Endothelial cell of hepatic sinusoid (primary cell): ENCODE data around the gene PTPRG.
"Not testable (repeated sequence)": the region's sequence is repeated elsewhere in the genome, so short reads cannot be mapped to it uniquely, and the experiment has no call there.

ENCODE experiments used
- in situ Hi-C: cut with HindIII; loops from 2 replicates; pipeline ENCODE4 v1.10.0; 2017; ENCODE audit warnings: low sequenced_read_pairs

PTPRG gene

DNA sequence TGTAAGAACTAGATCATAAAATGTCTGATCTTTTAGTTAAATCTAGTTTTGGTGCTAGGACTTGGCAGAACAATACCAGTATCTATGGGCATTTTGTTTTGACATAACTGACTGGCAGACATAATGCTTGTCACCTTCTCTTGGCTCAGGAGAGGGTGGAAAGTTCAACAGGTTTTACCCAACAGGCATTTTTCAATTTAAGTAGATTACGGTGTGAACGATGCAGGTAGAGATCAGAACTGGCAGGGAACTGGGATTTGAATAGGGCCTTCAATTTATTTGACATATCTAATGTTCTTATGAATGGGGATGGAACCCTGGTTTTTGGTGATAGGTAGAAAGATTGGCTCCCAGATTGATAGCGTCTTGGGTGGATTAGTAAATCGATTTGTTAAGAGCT lies 460.9 kb downstream of the PTPRG start:
- in situ Hi-C loops, result no loop called here

DNA sequence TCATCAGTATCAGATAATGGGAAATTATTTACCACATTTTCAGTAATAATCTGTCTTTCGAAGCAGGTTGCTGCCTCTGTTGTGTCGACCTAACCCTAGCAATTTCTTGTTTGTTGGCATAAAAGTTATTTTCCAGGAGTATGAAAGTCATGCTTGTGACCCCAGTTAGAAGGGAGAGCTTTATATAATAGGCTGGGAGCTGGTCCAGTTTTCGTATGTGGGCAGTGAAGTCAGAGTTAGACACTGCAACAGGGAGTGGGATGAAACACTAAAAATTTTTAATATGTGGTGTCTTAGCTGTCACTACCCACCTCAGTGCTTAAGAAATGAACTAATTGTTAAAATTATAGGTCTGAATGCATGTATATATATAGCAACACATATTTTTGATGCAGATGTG lies 463.5 kb downstream of the PTPRG start:
- in situ Hi-C loops, result no loop called here

GRCh38 chr3:62025913-62026312 lies 464.5 kb downstream of the PTPRG start:
- in situ Hi-C loops, result no loop called here

- in situ Hi-C loops, result no loop called here
These were observed 465.9 kb downstream of the PTPRG start for GRCh38 chr3:62027241-62027640.

GRCh38 chr3:62027796-62028195 lies 466.4 kb downstream of the PTPRG start:
- in situ Hi-C loops, result no loop called here

GRCh38 chr3:62028236-62028635 lies 466.9 kb downstream of the PTPRG start:
- in situ Hi-C loops, result no loop called here

- in situ Hi-C loops, result no loop called here
These were observed 471.4 kb downstream of the PTPRG start for GRCh38 chr3:62032738-62033137.

DNA sequence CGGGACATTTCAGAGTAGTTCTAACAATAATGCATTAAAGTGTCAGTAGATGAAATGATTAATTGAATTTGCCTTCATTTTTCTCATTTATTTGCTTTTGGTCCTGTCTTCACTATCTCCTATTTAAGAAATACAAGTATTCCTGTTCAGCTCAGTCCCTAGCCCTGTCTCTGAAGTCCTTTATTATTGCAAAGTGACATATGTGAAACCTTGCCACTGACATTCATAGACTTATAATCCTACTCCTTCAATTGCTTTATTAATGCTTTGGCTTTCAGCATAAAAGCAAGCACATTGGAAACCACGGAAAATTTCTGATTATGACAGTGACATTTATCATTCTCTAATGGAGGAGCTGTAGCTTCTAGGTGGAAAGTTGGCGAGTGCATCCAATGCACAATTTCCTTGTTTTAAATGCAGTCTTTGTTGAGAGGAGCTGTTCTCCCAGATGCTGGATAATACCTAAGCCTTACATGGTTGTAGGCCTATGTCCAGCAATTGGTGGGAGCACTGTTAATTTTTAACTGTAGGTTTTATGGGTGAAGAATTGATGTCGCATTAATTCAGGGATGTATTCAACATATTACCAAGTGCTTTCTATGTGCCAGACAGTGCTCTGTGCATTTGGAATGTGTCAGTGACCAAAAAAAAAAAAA lies 474.2 kb downstream of the PTPRG start:
- in situ Hi-C loops, result no loop called here

DNA sequence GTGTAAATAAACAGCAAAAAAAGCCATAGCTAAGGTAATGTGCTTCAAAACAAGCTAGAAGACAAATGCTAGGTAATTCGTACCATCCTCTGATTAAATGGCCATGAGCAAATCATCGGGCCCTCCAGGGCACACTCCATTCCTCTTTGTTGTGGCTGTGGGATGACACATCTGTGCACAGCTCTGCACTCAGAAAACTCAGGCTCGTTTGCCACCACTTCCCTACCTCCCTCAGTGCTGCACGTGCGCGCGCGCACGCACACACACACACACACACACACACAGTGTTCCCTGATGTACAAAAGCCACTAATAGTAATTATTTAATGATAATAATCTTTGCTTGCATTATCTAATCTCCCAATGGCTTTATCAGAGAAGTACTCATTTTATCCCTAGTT lies 475.4 kb downstream of the PTPRG start:
- in situ Hi-C loops, result no loop called here

DNA sequence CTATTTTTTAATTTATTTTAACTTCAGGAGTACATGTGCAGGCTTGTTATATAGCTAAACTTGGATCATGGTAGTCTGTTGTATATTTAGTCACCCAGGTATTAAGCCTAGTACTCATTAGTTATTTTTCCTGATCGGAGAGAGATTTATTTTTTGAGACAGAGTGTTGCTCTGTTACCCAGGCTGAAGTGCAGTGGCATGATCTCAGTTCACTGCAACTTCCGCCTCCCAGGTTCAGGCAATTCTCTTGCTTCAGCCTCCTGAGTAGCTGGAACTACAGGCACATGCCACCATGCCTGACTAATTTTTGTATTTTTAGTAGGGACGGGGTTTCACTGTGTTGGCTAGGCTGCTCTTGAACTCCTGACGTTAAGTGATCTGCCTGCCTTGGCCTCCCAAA lies 477.4 kb downstream of the PTPRG start:
- in situ Hi-C loops, result not testable (repeated sequence)

- in situ Hi-C loops, result no loop called here
These were observed 478.2 kb downstream of the PTPRG start for GRCh38 chr3:62039586-62039985.

DNA sequence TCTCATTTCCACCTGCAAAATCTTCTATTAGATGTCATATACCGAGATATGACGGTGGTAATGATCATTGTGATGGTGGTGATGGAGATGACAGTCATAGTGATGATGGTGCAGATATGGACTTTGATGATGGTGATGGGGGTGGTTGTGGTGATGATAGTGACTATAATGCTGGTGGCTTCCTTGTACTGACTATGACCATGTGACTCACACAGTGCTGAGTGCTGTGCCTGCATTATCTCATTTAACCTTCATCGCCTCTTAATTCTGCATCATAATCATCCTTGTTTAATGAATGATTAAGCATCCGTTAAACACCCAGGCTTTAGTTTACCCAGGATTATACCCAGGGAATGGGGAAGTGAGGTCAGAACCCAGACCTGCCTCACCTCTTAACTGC lies 480.3 kb downstream of the PTPRG start:
- in situ Hi-C loops, result no loop called here

DNA sequence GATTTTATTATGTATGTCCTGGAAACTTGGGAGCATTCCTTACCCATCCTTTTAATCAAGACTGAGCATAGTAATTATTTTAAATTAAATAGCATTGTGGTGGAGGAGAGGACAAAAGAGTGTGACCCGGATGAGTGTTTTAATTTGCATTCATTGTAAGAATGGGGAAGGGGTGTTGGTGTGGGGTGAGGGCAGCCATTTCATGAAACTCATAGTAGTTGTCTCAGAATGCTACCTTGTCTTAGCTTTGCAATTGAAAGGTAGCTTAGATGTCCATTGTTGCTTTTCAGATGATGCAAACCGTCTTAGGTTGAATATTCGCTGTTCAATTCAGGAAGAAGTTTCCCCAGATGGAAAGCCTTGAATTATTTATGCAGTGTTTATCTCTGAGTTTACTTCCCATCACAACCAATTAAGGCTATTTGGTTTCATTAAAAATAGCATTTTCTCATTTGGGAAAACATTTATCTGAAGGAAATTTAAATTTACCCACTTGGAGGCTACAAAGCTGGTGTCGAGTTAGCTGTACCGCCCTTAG lies 483.6 kb downstream of the PTPRG start:
- in situ Hi-C loops, result no loop called here

GRCh38 chr3:62046326-62046725 lies 485.0 kb downstream of the PTPRG start:
- in situ Hi-C loops, result no loop called here

DNA sequence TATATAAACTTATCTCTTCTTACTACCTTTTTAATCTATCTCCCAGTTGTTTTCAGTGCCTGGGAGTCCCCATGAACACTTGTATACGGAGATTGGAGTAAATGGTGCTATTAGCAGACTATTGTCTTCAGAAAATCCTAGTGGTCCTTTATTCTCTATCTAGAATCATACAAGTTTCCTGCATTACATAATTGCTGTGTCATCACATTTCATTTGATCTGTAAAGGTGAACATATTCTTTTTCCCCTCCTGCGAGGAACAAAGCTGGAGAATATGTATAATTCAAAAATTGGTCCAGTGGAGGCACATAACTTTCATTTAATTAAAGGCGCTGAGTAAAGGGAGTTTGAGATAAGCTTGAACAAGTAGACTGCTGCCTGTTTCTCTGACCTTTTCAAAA lies 487.2 kb downstream of the PTPRG start:
- in situ Hi-C loops, result no loop called here

- in situ Hi-C loops, result no loop called here
These were observed 487.7 kb downstream of the PTPRG start for GRCh38 chr3:62049033-62049432.

- in situ Hi-C loops, result no loop called here
These were observed 490.1 kb downstream of the PTPRG start for GRCh38 chr3:62051506-62051905.

DNA sequence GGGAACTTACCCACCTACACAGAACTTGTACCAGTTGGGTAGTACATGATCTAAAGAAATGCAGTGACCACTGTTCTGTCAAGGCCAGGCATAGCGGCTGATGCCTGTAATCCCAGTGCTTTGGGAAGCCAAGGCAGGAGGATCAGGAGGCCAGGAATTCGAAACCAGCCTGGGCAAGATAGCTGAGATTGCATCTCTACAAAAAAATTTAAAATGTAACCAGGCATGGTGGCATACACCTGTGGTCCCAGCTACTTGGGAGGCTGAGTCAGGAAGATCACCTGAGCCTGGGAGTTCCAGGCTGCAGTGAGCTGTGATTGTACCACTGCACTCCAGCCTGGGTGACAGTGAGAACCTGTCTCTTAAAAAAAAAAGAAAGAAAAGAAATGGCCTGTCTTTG lies 491.0 kb downstream of the PTPRG start:
- in situ Hi-C loops, result no loop called here

- in situ Hi-C loops, result no loop called here
These were observed 495.3 kb downstream of the PTPRG start for GRCh38 chr3:62056658-62057057.

- in situ Hi-C loops, result no loop called here
These were observed 496.1 kb downstream of the PTPRG start for GRCh38 chr3:62057339-62058047.

DNA sequence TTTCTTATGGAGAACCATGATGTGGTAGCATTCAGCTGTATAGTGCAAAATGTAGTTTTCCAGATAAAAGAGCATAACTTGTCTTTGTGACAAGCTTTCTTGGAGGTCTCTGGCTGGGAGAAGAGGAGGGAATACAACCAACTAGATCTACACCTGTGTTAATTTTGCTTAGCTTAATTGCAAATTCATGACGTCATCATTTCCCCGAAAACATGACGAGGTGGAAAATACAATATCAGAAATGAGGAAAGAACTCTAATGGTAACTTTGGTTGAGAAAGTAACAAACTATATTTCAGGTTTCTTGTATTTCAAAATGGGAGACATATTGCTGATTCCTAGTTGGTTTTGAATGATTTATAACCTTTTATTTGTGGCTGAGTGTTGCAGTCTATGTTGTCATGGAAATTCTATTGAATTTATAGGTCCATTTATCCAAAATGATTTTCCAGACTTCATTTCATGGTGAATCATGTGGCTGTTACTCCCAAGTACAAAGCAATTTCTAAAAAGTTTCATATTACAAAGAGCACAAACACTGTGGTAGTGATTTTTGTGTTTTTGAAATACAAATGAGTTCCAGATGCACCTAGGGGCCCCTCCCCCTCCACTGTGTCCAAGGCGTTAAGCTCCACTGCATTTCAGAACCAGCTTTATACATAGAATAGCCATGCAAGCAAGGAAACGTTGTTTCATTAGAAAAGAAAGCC lies 504.8 kb downstream of the PTPRG start:
- in situ Hi-C loops, result no loop called here

GRCh38 chr3:62068337-62068736 lies 507.0 kb downstream of the PTPRG start:
- in situ Hi-C loops, result no loop called here
